Stimulated activated naive CD8-positive, alpha-beta T cell treated with anti-CD3 and anti-CD28 coated beads, Interleukin-15, amount 100 ng/mL, for 72 hours (primary cell): ENCODE results near the gene TEX9.
"Not testable (repeated sequence)": the region's sequence is repeated elsewhere in the genome, so short reads cannot be mapped to it uniquely, and the experiment has no call there.

Experiments
- ATAC-seq: fragments of 150-1000 bp; cut with Tn5 transposase; 2 replicates; pipeline ENCODE4 v1.10.0; 2021; ENCODE audit warnings: mild to moderate bottlenecking, moderate library complexity
- DNase-seq, 2 donors: peaks; one replicate each; pipeline ENCODE4 v3.0.0; 2021 to 2022
- H3K27ac Mint-ChIP-seq, 2 donors: one replicate each; pipeline ENCODE4 v1.8.0; 2022; ENCODE audit warnings: mild to moderate bottlenecking in 2 of 2, mixed read lengths in 2 of 2, moderate library complexity in 2 of 2
- H3K27me3 Mint-ChIP-seq: one replicate; pipeline ENCODE4 v1.8.0; 2022; ENCODE audit warnings: mixed read lengths
- H3K4me1 Mint-ChIP-seq: one replicate; pipeline ENCODE4 v1.8.0; 2022; ENCODE audit warnings: mild to moderate bottlenecking, mixed read lengths
- H3K4me3 Mint-ChIP-seq, 2 donors: one replicate each; pipeline ENCODE4 v1.8.0; 2022; ENCODE audit warnings: mild to moderate bottlenecking in 2 of 2, mixed read lengths in 2 of 2, moderate library complexity in 1 of 2
- H3K9me3 Mint-ChIP-seq, 2 donors: one replicate each; pipeline ENCODE4 v1.8.0; 2022; ENCODE audit warnings: mixed read lengths in 2 of 2

The TEX9 gene

DNA sequence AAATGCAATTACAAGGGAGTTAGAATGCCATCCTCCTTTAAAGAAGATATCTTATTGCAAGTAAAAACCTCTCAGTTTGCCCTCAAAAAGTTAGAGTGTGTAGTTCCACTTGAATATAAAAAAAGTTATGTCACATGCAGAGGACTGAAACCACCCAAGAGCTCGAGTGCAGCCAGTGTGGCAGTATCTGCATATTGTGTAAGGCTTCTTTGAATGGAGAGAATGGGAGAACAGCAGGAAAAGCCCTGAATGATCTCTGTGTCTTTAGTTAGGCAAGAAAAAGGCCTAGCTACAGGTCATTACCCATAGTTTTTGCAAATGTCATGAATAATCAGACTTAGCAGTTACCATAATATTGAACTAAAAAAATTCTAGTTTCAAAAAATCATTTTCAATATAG, 13.9 kb upstream of the TEX9 start:
- Mint-ChIP-seq H3K27ac (no peak overlapping the region), H3K9me3 (no peaks in the 10 kb centered on the region), H3K4me1 (no peaks in the 10 kb centered on the region), H3K27me3 (peaks cover 2% of the 10 kb centered on the region), H3K4me3 (no peak overlapping the region)
- ATAC-seq (no peak), DNase-seq (no peak)

DNA sequence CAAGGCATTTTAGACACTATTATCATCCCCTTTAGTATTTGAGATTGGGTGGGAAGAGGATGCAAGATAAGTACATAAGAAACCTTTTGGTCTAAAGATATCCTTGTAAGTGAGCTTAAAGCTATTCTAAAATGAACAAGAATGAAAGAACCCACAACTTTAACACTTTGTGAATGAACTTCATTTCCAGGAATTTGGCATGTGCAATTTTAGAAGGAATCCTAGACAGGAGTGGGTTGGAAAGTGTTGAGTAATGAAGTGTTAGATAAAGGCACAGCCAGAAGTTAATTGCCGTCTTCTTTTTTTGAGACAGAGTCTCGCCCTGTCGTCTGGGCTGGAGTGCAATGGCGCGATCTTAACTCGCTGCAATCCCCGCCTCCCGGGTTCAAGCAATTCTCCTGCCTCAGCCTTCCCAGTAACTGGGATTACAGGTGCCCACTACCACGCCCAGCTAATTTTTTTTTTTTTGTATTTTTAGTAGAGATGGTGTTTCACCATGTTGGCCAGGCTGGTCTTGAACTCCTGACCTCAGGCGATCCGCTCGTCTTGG, 13.2 kb upstream of the TEX9 start:
- Mint-ChIP-seq H3K27ac (no peak overlapping the region), H3K27me3 (no peaks in the 10 kb centered on the region), H3K9me3 (no peaks in the 10 kb centered on the region), H3K4me3 (no peak overlapping the region), H3K4me1 (no peaks in the 10 kb centered on the region)
- no peak for ATAC-seq
- no peak for DNase-seq

DNA sequence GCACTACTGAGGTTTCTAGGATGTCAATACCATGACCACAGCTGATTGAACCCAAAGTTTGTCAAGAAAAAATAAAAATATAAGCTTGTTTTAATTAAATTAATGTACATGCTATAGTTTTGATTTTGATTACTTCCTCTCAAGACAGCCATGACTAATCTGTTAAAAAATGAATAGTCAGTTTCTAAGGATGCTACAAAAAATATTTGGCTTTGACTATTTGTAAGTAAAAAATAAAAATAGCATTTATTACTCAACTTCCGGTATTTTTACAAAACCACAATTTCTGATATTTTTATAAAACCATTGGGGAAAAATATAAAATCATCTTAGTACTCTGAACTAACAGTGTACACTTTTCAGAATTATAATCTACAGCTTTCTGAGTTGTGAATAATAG, 12.1 kb upstream of the TEX9 start:
- Mint-ChIP-seq H3K4me3 (no peak overlapping the region), H3K27ac (no peak overlapping the region), H3K4me1 (no peaks in the 10 kb centered on the region), H3K27me3 (no peaks in the 10 kb centered on the region), H3K9me3 (no peaks in the 10 kb centered on the region)
- ATAC-seq (no peak), DNase-seq (no peak)

DNA sequence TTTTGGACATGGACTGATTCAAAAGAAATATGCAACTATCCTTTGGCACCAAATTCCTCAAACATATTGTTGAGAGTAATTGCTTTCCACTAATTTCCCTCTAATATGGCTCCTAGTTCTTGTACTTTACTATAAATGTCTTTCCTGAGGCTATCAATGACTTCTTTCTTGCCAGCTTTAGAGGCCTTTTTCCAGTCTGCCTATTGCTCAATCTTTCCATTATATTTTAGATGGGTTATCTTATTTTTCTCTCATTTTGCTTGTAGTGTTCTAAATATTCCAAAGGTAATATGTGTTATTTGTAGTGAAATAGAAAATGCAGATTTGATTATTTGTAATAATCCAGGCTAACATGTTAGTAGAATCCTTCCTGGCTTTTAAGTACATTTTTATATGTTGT, 11.5 kb upstream of the TEX9 start:
- Mint-ChIP-seq H3K27me3 (no peaks in the 10 kb centered on the region), H3K9me3 (no peaks in the 10 kb centered on the region), H3K4me3 (no peak overlapping the region), H3K27ac (no peak overlapping the region), H3K4me1 (no peaks in the 10 kb centered on the region)
- ATAC-seq: no peak
- DNase-seq: no peak

DNA sequence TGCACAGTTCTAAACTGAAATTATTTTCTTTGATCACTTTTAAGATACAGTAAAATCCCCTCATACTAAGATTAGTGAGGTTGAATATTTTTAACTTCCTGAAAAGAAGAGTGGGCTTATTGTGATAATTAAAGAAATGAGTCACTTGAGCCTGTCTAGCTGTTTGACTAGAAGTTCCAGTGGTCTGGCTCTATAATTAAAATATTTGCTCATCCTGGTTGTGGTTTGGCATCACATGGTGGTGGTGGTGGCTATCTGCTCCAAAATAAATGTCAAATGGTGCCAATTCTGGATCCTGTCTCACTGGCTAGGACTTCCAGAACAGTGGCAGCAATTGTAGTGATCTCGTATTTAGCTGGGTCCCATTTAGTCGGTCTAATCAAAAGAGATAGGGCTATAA, 8.6 kb upstream of the TEX9 start:
- no peak for DNase-seq
- no peaks in the 10 kb centered on the region for H3K4me1 Mint-ChIP-seq
- no peak overlapping the region for H3K27ac Mint-ChIP-seq
- H3K27me3 Mint-ChIP-seq: no peaks in the 10 kb centered on the region
- no peaks in the 10 kb centered on the region for H3K9me3 Mint-ChIP-seq
- H3K4me3 Mint-ChIP-seq: no peak overlapping the region
- ATAC-seq: no peak

DNA sequence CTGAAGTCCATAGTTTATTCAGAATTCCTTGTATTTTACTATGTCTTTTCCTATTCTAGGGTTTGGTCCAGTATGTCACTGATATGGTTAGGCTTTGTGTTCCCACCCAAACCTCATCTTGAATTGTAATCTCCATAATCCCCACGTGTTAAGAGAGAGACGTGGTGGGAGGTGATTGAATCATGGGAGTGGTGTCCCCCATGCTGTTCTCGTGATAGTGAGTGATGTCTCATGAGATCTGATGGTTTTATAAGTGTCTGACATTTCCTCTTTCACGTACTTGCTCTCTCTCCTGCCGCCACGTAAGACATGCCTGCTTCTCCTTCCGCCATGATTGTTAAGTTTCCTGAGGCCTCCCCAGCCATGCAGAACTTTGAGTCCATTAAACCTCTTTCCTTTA, 6.6 kb upstream of the TEX9 start:
- H3K27ac Mint-ChIP-seq: no peak overlapping the region
- no peaks in the 10 kb centered on the region for H3K4me1 Mint-ChIP-seq
- H3K9me3 Mint-ChIP-seq: peaks cover 0 to 10% of the 10 kb centered on the region in 2 donors
- no peak overlapping the region for H3K4me3 Mint-ChIP-seq
- peaks cover 12% of the 10 kb centered on the region for H3K27me3 Mint-ChIP-seq
- ATAC-seq: no peak
- no peak for DNase-seq

DNA sequence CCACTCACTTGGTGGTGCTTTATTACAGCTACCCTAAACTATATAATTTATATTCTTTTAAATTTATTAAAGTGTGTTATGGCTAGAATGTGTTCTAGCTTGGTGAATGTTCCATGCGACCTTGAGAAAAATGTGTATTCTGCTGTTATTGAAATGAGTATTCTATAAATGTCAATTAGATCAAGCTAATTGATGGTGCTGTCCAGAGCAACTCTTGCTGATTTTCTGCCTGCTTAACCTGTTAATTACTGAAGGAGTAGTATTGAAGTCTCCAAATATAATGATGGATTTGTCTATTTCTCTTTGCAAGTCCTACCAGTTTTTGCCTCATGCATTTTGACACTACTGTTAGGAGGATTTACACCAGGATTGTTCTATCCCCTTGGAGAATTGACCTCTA, 3.2 kb upstream of the TEX9 start:
- ATAC-seq (no peak), DNase-seq (no peak)
- H3K27ac Mint-ChIP-seq: no peak overlapping the region
- H3K4me3 Mint-ChIP-seq: no peak overlapping the region
- H3K9me3 Mint-ChIP-seq: peaks cover 0 to 10% of the 10 kb centered on the region in 2 donors
- peaks cover 40% of the 10 kb centered on the region for H3K27me3 Mint-ChIP-seq
- H3K4me1 Mint-ChIP-seq: peaks cover 20% of the 10 kb centered on the region

DNA sequence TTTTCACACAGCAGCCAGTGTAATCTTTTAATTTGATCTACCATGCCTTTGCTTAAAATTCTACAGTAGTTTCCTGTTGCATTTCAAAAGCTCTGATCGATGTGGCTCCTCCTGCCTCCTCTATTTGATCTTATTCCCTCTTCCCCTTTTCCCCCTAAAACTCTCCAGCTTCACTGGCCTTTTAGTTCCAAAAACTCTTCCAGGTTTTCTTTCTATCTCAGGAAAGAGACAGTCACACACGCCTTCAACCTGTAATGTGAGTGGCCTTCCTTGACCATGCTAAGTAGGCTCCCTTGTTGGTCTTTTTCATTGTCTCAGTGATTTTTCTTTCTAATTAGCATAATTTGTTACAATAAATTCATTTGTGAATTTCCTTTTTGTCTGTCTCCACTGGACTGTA, 985 bp downstream of the TEX9 start:
- H3K9me3 Mint-ChIP-seq: peaks cover 0 to 10% of the 10 kb centered on the region in 2 donors
- peaks cover 50% of the 10 kb centered on the region for H3K27me3 Mint-ChIP-seq
- H3K27ac Mint-ChIP-seq: peak overlapping the region in 1 of 2 donors; percentile 70
- H3K4me1 Mint-ChIP-seq: peaks cover 20% of the 10 kb centered on the region
- ATAC-seq (no peak), DNase-seq (no peak)
- H3K4me3 Mint-ChIP-seq: peak overlapping the region; percentile 92

DNA sequence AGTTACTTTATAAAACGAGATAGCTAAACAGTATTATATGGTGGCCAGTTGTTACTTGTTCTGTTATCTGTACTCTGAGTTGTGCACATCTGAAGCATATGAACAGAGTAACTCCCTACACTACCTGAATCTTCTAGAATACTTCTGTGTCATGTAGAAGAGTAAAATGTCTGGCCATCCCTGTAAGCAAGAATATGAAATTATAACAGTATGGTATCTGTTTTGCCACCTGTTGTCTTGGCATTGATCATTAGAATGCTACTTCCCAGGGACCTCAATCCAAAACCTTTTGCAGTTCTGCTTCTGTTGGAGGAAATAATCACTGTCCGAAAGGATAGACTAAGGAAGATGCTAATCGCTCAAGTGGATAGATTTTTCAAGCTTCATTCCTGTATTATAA, 1.9 kb downstream of the TEX9 start:
- H3K4me3 Mint-ChIP-seq: no peak overlapping the region
- peaks cover 0 to 8% of the 10 kb centered on the region in 2 donors for H3K9me3 Mint-ChIP-seq
- ATAC-seq: no peak
- DNase-seq: no peak
- H3K27me3 Mint-ChIP-seq: peaks cover 48% of the 10 kb centered on the region
- H3K4me1 Mint-ChIP-seq: peaks cover 28% of the 10 kb centered on the region
- no peak overlapping the region for H3K27ac Mint-ChIP-seq

DNA sequence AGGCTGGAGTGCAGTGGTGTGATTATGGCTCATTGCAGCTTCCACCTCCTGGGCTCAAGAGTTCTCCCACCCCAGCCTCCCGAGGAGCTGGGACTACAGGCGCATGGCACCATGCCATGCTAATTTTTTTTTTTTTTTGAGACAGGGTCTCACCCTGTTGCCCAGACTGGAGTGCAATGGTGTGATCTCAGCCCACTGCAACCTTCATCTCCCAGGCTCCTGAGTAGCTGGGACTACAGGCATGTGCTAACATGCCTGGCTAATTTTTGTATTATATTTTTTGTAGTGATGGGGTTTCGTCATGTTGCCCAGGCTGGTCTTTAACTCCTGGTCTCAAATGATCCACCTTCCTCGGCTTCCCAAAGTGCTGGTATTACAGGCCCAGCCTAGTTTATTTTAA, 4.0 kb downstream of the TEX9 start:
- Mint-ChIP-seq H3K27ac (no peak overlapping the region), H3K9me3 (no peaks in the 10 kb centered on the region), H3K4me1 (peaks cover 28% of the 10 kb centered on the region), H3K4me3 (no peak overlapping the region), H3K27me3 (peaks cover 32% of the 10 kb centered on the region)
- no peak for ATAC-seq
- no peak for DNase-seq

DNA sequence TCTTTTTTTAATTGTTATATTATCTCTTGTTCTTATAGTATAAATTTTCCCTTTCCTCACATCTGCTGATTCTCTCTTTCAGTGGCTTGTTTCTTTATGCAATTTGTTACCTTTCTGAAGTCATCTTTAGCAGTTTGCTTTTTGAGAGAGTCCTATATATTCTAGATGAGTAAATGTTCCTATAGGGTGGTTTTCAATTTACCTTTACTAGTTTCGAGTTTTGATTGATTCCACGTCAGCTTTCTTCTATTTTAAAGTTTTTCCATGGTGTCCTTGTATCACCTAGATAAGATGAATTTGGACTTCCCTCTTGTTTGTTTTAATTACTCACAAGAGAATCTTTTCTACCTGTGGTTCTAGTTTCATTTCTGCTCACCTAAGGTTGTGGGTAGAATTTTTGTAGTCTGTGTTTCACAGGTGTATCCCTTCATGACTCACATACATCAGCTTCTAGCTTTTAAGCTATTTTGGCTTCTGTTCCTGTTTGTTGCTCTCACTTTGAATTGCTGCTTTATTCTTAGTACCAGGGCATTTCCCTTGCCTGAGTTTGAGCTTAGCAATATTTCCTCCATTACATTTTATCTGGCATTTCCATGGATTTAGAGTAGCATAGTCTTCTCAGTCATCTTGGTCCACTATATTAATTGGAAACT, 6.4 kb downstream of the TEX9 start:
- DNase-seq: no peak
- ATAC-seq: peak; percentile 70
- H3K27me3 Mint-ChIP-seq: peaks cover 11% of the 10 kb centered on the region
- H3K4me3 Mint-ChIP-seq: no peak overlapping the region
- no peaks in the 10 kb centered on the region for H3K9me3 Mint-ChIP-seq
- H3K27ac Mint-ChIP-seq: no peak overlapping the region
- peaks cover 8% of the 10 kb centered on the region for H3K4me1 Mint-ChIP-seq

DNA sequence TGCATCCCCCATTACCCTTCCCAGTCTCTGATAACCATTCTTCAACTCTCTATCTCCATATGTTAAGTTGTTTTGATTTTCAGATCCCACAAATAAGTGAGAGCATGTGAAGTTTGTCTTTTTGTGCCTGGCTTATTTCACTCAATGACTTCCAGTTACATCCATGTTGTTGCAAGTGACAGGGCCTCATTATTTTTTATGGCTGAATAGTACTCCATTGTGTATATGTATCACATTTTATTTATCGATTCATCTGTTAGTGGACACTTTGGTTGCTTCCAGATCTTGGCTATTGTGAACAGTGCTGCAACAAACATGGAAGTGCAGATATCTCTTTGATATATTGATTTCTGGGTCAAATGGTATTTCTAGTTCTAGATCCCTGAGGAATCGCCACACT, 9.5 kb downstream of the TEX9 start:
- peaks cover 12% of the 10 kb centered on the region for H3K27me3 Mint-ChIP-seq
- not testable (repeated sequence) for H3K4me1 Mint-ChIP-seq

DNA sequence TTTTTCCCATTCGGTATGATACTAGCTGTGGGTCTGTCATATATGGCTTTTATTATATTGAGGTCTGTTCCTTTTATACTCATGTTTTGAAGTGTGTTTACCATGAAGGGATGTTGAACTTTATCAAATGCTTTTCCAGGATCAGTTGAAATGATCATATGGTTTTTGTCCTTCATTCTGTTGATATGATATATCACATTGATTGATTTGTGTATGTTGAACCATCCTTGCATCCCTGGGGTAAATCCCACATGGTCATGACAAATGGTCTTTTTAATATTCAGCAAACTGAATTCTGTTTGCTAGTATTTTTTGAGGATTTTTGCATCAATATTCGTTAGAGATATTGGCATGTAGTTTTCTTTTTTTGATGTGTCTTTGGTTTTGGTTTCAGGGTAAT, 12.6 kb downstream of the TEX9 start:
- not testable (repeated sequence) for H3K4me3 Mint-ChIP-seq, ATAC-seq, H3K4me1 Mint-ChIP-seq, H3K27ac Mint-ChIP-seq, DNase-seq
- Mint-ChIP-seq H3K27me3 (peaks cover 12% of the 10 kb centered on the region), H3K9me3 (peaks cover 26 to 40% of the 10 kb centered on the region in 2 donors)

More for the DNA sequence above, 9.5 kb downstream of the TEX9 start:
- peak overlapping the region in 1 of 2 donors; percentile 9 for H3K27ac Mint-ChIP-seq
- not testable (repeated sequence) for DNase-seq, H3K4me3 Mint-ChIP-seq, ATAC-seq
- peaks cover 12 to 18% of the 10 kb centered on the region in 2 donors for H3K9me3 Mint-ChIP-seq

DNA sequence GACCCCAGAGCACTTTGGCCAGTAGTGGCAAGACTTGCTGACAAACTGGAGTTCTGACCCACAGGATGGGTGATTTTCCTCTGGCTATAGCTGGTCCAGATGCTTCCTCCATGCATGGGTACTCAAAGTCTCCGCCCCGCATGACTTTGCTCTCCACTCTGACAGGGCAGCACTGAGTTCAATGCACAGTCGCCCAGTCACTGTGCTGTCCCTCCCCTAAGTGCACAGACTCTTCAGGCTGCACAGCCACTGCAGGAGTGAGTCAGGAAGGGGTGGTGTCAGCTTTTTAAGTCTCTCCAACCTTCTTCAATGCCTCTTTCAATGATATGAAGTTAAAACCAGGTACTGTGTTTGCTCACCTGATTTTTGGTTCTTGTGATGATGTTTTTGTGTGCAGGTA, 17.8 kb downstream of the TEX9 start:
- no peaks in the 10 kb centered on the region for H3K4me1 Mint-ChIP-seq
- ATAC-seq (no peak), DNase-seq (no peak)
- no peak overlapping the region for H3K4me3 Mint-ChIP-seq
- no peak overlapping the region for H3K27ac Mint-ChIP-seq
- peaks cover 10% of the 10 kb centered on the region for H3K27me3 Mint-ChIP-seq
- H3K9me3 Mint-ChIP-seq: peaks cover 26 to 36% of the 10 kb centered on the region in 2 donors

DNA sequence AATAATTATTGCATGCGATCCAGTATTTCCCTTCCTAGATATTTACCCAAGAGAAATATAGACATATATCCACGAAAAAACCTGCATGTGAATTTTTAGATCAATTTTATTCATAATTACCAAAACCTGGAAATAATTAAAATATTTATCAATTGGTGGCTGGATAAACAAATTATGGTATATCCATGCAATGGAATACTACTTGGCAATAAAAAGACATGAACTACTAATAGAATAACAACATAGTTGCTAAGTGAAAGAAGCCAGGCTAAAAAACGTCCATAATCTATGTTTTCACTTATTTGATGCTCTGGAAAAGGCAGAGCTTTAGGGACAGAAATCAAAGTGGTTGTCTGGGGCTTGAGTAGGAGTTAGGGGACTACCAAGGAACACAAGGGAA, 20.7 kb downstream of the TEX9 start:
- ATAC-seq (no peak), DNase-seq (no peak)
- H3K4me3 Mint-ChIP-seq: no peak overlapping the region
- peaks cover 5 to 10% of the 10 kb centered on the region in 2 donors for H3K9me3 Mint-ChIP-seq
- no peak overlapping the region for H3K27ac Mint-ChIP-seq
- peaks cover 4% of the 10 kb centered on the region for H3K4me1 Mint-ChIP-seq
- H3K27me3 Mint-ChIP-seq: no peaks in the 10 kb centered on the region

DNA sequence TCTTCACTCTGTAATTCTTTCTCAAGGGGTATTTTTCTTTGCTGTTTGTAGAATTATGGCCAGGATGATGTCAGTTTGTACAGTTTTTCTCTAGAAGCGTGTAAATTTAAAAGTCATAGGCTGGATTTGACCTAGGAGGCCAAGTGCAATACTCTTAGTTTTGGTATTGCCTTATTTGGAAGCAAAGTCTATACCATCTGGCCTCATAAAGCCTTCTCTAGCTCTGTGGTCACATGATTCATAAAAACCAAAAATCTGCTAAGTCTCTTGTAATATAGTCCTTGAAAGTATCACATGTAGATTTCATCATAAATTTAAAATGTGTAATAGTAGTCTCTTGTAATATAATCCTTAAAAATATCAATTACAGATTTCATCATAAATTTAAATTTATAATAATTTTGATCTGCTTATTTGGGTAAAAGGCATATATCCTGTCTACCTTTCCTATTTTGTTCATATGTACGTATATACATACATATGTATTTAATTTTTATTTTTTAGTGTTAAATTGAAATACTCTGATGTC, 25.6 kb downstream of the TEX9 start:
- H3K27me3 Mint-ChIP-seq: no peaks in the 10 kb centered on the region
- peaks cover 4% of the 10 kb centered on the region for H3K4me1 Mint-ChIP-seq
- H3K9me3 Mint-ChIP-seq: no peaks in the 10 kb centered on the region
- H3K4me3 Mint-ChIP-seq: no peak overlapping the region
- H3K27ac Mint-ChIP-seq: no peak overlapping the region
- peak; percentile 57 for ATAC-seq
- DNase-seq: no peak

DNA sequence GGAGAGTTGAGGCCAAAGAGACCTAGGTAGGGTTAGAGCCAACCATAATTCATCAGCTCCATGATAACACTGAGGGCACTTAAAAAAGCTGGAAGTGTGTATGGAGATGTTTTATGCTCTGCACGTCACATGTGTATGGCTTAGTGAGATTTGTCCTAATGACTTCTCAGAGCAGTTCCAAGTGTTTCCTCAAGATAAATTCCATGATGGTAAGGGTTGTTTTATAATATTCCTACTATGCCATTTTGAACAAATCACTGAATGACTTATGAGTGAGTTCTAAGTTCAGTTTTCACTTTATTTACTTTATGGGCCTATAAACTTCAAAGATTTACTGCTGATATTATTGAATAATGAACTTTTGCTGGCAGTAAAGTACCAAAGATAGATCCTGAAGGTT, 28.1 kb downstream of the TEX9 start:
- Mint-ChIP-seq H3K4me3 (no peak overlapping the region), H3K4me1 (peaks cover 4% of the 10 kb centered on the region), H3K27me3 (no peaks in the 10 kb centered on the region), H3K27ac (no peak overlapping the region), H3K9me3 (peaks cover 0 to 5% of the 10 kb centered on the region in 2 donors)
- DNase-seq: no peak
- no peak for ATAC-seq
